SK-N-MC (cell line): ENCODE measurements around the gene CDH1.

Experiments used
- EZH2 ChIP-seq: fragments of 200-600 bp; sonication (generic); IDR thresholded peaks from one replicate; pipeline ENCODE4 v1.6.1; 2017; ENCODE audit warnings: antibody characterized with exemption
- POLR2AphosphoS5 ChIP-seq: IDR thresholded peaks from 2 replicates; pipeline ENCODE4 v1.6.1; 2012; ENCODE audit warnings: mild to moderate bottlenecking, low read depth, low read length, borderline replicate concordance

GRCh38 chr16:68722119-68723024 lies 14.7 kb upstream of the CDH1 start:
- TF ChIP-seq POLR2AphosphoS5 = no peak
- no peak for TF ChIP-seq EZH2
